Fibroblast of the conjunctiva (primary cell): ENCODE results near the gene KLRC1.
A peak's percentile ranks its signal among the peaks of the same experiment; 100 is the strongest.
"Not testable (repeated sequence)": the region's sequence is repeated elsewhere in the genome, so short reads cannot be mapped to it uniquely, and the experiment has no call there.

Source experiments
- DNase-seq: peaks from one replicate; pipeline ENCODE4 v3.0.0-alpha.2; 2010; ENCODE audit warnings: low read depth

The KLRC1 gene

DNA sequence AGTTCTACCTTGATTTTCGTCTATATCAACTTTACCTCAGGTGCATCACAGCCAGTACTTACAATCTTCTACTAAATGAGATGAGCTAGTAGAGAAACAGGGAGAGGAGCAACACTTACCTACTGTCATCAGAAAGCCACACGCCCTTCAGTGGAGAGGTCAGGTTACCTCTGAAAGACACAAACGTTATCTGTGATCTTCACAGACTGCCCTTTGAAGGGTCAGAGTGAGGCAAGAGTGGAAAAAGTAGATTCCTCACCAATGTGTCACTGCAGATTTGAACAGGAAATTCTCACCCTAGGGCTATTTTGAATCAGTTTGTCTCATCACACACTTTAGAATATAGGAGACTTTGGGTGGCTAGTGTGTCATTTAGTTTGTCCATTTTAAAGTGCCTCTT is 31.0 kb downstream of the KLRC1 start:
- not testable (repeated sequence) for DNase-seq

DNA sequence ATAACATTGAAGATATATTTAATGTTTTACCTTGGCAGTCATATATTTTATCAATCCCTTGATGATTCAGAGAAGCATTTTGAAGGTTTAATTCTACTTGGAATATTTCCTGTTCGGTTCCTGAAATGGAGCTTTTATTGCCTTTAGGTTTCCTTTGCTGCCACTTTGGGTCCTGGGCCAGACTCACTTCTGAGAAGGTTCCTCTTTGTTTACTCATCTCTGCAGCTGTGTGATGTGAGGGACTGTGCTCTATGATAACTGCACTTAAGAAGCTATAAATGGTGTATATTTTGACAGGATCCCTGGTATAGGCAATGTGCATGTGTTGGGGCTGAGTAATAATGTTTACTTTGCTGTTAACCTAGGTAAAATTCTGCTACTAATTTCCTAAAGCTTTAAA is 32.8 kb downstream of the KLRC1 start, which contains the start of gene KLRC3:
Gene KLRC3, minus strand, starts transcription at position 262 of the 400 bp plus-strand sequence. Its CDS starts 45 bp downstream, at position 217.
- DNase-seq = not testable (repeated sequence)

GRCh38 chr12:10409392-10409791 is 43.8 kb downstream of the KLRC1 start, which contains the start of gene KLRC4:
TSS of gene KLRC4 (minus strand) at chr12:10409757. CDS start at chr12:10409575, 182 bp downstream.
- DNase-seq = peak; percentile 8

DNA sequence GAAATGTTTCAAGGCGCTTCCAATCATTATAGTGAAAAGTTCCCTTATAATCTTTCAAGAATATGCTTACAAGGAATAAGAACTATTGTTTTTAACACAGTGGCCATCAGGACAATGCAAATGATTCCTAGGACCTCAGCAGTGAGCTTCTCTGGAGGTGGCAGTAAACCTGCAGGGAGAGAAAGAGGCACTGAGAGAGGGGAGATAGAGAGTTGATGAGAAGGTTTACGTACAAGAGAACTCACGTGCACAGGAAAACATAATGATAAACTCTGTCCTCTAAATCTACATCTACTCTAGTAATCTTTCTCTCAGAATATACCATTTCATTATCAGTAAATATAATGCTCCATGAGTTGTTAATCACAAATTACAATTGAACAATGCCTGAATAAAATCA is 44.3 kb downstream of the KLRC1 start:
- DNase-seq = no peak

DNA sequence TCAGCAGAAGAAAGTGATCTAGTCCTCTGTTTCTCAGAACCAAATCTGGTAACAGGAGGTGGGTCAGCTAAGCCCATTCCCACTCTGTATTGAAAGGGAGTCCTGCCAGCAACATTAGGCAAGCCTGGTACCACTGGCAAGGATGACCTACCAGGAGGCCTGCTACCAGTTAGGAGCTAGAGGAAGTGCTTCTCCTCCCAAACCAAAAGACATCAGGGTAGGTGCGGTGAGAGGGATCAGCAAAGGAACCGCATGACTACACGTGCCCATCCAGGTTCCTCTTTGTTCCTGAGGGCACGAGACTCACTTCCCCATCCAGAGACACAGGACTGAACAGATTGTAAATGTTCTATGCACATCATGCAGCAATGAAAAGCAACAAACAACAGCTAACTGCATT is 46.5 kb downstream of the KLRC1 start:
- DNase-seq = no peak

DNA sequence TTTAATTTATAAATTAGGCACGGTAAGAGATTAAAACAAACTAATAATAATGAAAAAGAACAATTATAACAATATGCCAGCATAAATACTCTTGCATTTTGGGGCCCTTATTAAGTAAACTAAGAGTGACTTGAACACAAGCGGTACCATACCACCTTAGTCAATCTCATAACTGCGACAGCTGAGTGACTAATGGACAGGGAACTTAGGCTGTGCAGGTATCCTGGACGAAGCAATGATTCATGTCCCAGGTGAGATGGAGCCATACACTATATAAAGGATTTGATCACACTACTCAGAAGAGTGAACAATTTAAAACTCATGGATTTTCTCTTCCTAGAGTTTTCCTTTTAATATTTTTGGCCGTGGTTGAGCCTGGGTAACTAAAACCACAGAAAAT is 47.9 kb downstream of the KLRC1 start:
- DNase-seq = no peak

GRCh38 chr12:10404798-10405197 is 48.4 kb downstream of the KLRC1 start:
- DNase-seq = no peak

- no peak for DNase-seq
These were observed 52.3 kb downstream of the KLRC1 start for GRCh38 chr12:10400829-10401228.

DNA sequence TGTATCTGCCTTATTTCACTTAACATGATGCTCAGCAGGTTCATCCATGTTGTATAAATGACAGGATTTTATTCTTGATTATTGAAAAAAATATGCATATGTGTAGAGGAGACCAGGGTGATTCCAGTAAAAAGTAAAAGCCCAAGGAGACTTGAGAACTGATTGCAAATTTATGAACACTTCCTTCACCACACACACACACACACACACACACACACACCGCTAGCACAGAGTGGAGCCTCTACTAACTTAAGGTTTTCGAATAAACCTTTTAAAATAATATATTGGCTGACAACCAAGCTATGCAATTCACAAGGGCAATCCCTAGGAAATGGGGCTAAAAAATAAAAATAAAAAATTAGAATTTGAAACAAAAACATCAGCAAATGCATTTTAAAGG is 55.0 kb downstream of the KLRC1 start:
- no peak for DNase-seq

GRCh38 chr12:10397296-10397695 is 55.9 kb downstream of the KLRC1 start:
- DNase-seq = no peak

DNA sequence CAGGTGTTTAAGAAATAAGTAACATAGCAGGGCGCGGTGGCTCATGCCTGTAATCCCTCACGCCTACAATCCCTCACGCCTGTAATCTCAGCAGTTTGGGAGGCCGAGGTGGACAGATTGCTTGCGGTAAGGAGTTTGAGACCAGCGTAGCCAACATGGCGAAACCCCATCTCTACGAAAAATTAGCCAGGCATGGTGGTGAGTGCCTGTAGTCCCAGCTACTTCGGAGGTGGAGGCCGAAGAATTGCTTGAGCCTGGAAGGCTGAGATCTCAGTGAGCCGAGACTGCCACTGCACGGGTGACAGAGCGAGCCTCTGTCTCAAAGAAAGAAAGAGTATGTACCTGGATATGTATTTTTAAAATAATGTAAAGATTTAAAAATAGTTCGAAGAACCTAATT is 57.0 kb downstream of the KLRC1 start:
- not testable (repeated sequence) for DNase-seq
